Activated CD4-positive, alpha-beta T cell treated with anti-CD3 and anti-CD28 coated beads, Interleukin-2, amount 10 ng/mL, durations not matched to agents 24 days and 14 days (primary cell): ENCODE results near the gene TSBP1. TPM values are rescaled to one million over a fixed set of nuclear protein-coding genes. Genes with fewer than 3 reads are reported as not detected.

ENCODE experiments used
- DNase-seq: peaks from one replicate; pipeline ENCODE4 v3.0.0; 2022
- H3K27ac Mint-ChIP-seq: one replicate; pipeline ENCODE4 v1.8.0; 2022; ENCODE audit warnings: mild to moderate bottlenecking, mixed read lengths
- H3K27me3 Mint-ChIP-seq: one replicate; pipeline ENCODE4 v1.8.0; 2022; ENCODE audit warnings: mixed read lengths
- H3K36me3 Mint-ChIP-seq: one replicate; pipeline ENCODE4 v1.8.0; 2022; ENCODE audit warnings: low read depth, mild to moderate bottlenecking, mixed read lengths
- H3K4me1 Mint-ChIP-seq: one replicate; pipeline ENCODE4 v1.8.0; 2021; ENCODE audit warnings: mixed read lengths
- H3K4me3 Mint-ChIP-seq: one replicate; pipeline ENCODE4 v1.8.0; 2022; ENCODE audit warnings: mild to moderate bottlenecking, moderate library complexity, mixed read lengths
- H3K9me3 Mint-ChIP-seq: one replicate; pipeline ENCODE4 v1.8.0; 2021; ENCODE audit warnings: mixed read lengths
- intact Hi-C: fragments of 100-400 bp; cut with micrococcal nuclease; formaldehyde crosslinking; loops from one replicate; pipeline ENCODE4 v1.15.1; 2023
- total RNA-seq: library from RNA; stranded (reverse); gene quantifications from 2 replicates; pipeline ENCODE4 v1.2.3, GENCODE V29; 2022

TSBP1 gene, protein sequence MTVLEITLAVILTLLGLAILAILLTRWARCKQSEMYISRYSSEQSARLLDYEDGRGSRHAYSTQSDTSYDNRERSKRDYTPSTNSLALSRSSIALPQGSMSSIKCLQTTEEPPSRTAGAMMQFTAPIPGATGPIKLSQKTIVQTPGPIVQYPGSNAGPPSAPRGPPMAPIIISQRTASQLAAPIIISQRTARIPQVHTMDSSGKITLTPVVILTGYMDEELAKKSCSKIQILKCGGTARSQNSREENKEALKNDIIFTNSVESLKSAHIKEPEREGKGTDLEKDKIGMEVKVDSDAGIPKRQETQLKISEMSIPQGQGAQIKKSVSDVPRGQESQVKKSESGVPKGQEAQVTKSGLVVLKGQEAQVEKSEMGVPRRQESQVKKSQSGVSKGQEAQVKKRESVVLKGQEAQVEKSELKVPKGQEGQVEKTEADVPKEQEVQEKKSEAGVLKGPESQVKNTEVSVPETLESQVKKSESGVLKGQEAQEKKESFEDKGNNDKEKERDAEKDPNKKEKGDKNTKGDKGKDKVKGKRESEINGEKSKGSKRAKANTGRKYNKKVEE
- total RNA-seq = not detected in 2 replicates

DNA sequence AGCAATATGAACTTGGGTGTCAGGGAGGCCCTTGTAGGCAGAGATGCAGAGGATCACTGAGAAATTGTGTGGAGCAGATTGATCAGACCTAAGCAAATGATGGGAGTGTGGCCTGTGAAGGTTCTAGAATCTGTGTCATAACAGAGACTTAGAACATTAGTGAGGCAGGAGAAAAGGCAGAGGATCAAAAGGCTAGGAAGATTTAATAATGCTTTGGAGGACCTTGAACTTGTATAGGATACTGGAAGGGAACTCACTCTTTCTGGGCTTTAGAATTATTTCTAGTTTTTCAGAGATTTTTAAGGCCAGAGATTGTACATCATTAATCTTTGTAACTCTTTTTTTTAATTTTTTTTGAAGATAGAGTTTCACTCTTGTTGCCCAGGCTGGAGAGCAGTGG is at the start of gene TSBP1:
TSS of gene TSBP1 (minus strand) at position 101 of the 400 bp plus-strand sequence. CDS start 197 bp downstream, outside the sequence.
- Mint-ChIP-seq H3K27ac (no peak within 1 kb of the TSS), H3K9me3 (no peaks in the 10 kb centered on the region), H3K4me3 (no peak within 1 kb of the TSS), H3K36me3 (no peaks in the 10 kb centered on the region), H3K4me1 (peaks cover 7% of the 10 kb centered on the region), H3K27me3 (peaks cover 37% of the 10 kb centered on the region)
- intact Hi-C loops = no loop called here
- no peak for DNase-seq

DNA sequence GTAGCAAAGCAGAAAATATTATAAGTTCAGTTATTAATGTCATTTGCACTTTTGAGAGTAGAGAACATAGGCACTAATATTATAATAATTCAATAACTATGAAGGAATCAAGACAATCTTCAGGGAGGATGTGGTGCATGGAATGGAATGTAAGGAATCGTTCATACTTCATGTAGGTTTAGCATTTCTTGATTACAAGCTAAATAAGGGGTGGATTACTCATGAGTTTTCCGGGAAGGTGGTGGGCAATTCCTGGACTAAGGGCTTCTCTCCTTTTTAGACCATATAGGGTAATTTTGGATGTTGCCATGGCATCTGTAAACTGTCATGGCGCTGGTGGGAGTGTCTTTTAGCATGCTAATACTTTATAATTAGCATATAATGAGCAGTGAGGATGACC is 44.3 kb upstream of the TSBP1 start:
- Mint-ChIP-seq H3K27me3 (peaks cover 58% of the 10 kb centered on the region), H3K36me3 (no peaks in the 10 kb centered on the region), H3K4me1 (peaks cover 8% of the 10 kb centered on the region), H3K4me3 (no peak overlapping the region), H3K27ac (no peak overlapping the region), H3K9me3 (no peaks in the 10 kb centered on the region)
- no peak for DNase-seq
- intact Hi-C loops = no loop called here

DNA sequence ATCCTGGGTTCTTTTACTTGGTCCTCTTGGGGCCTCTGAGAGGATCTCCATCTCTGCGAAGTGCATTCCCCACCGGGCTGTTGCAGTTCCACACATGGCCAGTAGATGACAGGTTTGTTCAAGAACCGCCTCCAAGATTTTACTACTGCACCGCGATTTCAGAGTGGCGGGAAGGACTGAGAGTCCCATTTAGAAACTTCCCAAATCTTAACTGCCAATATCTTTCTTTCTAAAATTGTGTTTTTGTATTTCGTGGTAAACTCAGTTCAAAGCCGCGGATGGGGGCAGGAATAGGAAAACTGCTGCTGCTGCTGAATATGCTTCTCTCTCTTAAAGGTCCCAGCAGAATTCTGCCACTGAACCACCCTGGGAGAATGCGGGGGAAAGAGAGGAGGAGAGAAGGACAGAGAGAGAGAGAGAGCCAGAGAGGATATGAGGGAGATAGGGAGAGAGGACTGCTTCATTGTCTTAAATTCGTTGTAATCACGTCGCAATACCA is 43.9 kb upstream of the TSBP1 start:
- H3K27ac Mint-ChIP-seq = no peak overlapping the region
- no peaks in the 10 kb centered on the region for H3K9me3 Mint-ChIP-seq
- peak; percentile 93 for DNase-seq
- no peak overlapping the region for H3K4me3 Mint-ChIP-seq
- intact Hi-C loops = loop anchor here (1.0 to 2.0 kb wide), 2 partner anchors 285 to 453 kb away; no protein-coding TSS in a partner anchor
- peaks cover 8% of the 10 kb centered on the region for H3K4me1 Mint-ChIP-seq
- peaks cover 57% of the 10 kb centered on the region for H3K27me3 Mint-ChIP-seq
- no peaks in the 10 kb centered on the region for H3K36me3 Mint-ChIP-seq

DNA sequence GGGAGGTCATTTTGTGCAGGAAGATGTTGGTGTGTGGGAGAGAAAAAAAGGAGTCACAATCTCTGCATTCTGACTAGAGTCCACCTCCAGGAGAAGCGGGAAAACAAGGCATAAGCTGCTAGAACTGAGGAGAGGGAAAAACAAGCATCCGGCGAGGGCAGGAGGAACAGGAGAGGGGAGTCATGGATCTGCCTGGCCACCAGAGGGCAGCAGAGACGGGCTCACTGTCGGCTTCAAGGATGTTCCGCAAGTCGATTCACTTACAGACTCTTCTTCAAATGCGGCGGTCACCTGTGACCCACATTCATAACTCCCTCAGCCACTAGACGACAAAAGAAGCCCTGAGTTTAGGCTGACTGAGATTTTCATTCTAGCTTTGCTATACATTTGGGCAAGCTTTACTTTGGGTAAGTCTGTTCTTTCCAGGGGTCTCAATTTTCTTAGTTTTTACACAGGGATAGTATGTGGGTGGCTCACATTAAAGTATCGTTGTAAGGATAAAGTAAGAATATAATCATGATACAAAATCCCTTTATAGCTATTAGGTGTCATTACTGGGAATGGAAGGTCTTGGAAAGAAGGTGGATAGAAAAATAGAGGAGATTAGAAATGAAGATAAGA is 41.8 kb upstream of the TSBP1 start:
- DNase-seq = peak; percentile 94
- H3K36me3 Mint-ChIP-seq = no peaks in the 10 kb centered on the region
- no peaks in the 10 kb centered on the region for H3K9me3 Mint-ChIP-seq
- intact Hi-C loops = loop anchor here (1.0 to 5.0 kb wide), 4 partner anchors 166 to 455 kb away; no protein-coding TSS in a partner anchor
- no peak overlapping the region for H3K4me3 Mint-ChIP-seq
- H3K4me1 Mint-ChIP-seq = peaks cover 8% of the 10 kb centered on the region
- no peak overlapping the region for H3K27ac Mint-ChIP-seq
- peaks cover 52% of the 10 kb centered on the region for H3K27me3 Mint-ChIP-seq

DNA sequence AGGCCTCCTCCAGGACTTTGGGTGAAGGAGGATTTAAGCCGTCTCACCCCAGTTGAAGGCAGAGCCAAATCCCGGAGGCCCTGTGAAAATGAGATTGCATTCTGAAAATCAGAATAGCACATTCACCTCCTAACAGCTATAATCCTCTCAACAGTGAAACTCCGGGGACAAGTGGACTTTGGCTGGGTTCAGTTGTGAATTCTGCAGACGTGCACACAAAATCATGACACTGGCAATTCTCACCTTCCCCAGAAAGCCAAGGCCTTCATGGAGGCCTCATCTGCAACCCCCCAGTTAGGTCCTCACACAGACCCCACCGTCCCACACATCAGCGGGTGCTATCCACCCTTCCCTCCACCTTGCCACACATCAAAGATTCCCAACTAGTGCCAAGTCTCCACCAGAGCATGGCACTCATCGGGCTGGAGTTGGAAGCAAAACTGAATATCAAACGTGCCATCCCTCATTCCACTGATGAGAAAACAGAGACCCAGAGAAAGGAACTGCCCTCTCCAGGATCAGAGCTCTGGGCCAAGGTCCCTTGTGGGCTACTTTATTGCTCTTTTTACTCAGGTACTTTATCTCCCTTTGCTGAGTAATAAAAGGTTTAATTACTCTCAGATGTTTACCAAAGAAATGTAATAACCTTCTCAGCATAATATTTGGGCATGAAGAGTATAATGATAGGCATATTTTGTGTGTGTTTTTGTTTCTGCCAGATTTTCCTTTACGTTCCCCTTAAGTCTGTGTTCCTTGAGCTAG is 40.0 kb upstream of the TSBP1 start:
- Mint-ChIP-seq H3K27me3 (peaks cover 63% of the 10 kb centered on the region), H3K27ac (no peak overlapping the region), H3K4me3 (no peak overlapping the region), H3K36me3 (no peaks in the 10 kb centered on the region), H3K4me1 (peaks cover 8% of the 10 kb centered on the region), H3K9me3 (no peaks in the 10 kb centered on the region)
- intact Hi-C loops = loop anchor here (2.0 to 5.0 kb wide), 2 partner anchors 164 to 281 kb away; no protein-coding TSS in a partner anchor
- no peak for DNase-seq

DNA sequence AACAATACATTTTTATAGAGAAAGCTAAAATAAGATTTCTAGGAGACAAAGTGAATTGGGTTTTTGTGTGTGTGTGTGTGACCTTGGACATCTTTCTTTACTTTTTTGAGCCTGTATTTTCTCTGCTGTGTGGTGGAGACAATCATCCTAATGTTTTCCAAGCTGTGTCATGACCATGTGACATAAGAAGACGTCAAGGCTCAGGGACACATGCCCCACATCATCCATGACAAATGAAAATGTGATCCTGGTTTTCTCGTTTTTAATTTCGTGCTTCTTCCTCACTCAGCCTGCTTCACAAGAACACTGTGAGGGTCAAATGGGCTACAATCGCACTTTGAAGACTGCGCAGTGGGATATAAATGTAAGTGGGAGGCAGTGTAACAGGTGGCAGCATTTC is 39.2 kb upstream of the TSBP1 start:
- Mint-ChIP-seq H3K9me3 (no peaks in the 10 kb centered on the region), H3K36me3 (no peaks in the 10 kb centered on the region), H3K4me3 (no peak overlapping the region), H3K27ac (no peak overlapping the region), H3K27me3 (peaks cover 62% of the 10 kb centered on the region), H3K4me1 (peaks cover 8% of the 10 kb centered on the region)
- DNase-seq = no peak
- intact Hi-C loops = loop anchor here (5.0 kb wide), 1 partner anchor 164 kb away; no protein-coding TSS in a partner anchor

DNA sequence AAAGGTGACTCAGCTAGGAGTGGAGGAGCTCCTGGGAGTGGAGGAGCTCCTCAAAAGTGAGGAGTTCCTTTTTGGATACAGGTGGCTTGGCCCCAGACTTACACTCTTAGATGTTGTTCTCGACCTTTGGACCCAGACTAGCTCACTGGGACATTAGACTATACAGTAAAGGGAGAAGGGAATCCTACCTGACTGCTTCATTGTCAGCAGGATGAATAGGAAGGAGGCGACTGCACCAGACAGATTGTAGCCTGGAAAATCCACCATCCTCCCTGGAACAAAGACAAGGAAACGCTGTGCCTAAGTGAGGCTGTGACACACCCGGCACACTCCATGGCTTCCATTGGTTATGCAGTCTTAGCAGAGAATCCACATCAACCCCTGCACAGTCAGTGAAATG is 35.2 kb upstream of the TSBP1 start, which contains the start of gene BTNL2:
TSS of gene BTNL2 (minus strand) at position 325 of the 400 bp plus-strand sequence. CDS start at position 267, 58 bp downstream.
- Mint-ChIP-seq H3K9me3 (no peaks in the 10 kb centered on the region), H3K27me3 (peaks cover 57% of the 10 kb centered on the region), H3K36me3 (no peaks in the 10 kb centered on the region), H3K4me3 (no peak within 1 kb of the TSS), H3K27ac (no peak within 1 kb of the TSS), H3K4me1 (no peaks in the 10 kb centered on the region)
- DNase-seq = no peak
- intact Hi-C loops = no loop called here

DNA sequence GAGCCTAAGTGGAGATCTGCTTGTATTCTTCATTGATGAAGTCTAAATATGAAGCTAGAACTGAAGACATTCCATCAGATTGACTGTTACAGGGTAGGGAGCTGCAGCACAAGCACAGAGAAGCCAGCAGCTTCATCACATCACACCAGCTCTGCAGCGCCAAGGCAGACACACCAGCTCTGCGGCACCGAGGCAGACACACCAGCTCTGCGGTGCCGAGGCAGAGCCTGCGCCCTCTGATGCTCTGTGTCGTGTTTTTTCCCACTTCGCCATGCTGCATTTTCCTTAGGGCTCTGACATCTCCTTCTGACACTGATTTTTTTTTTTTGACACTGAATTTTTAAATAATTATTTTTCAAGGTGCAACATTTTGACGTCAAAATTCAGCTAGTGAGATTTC is 34.5 kb upstream of the TSBP1 start:
- no peaks in the 10 kb centered on the region for H3K9me3 Mint-ChIP-seq
- peaks cover 54% of the 10 kb centered on the region for H3K27me3 Mint-ChIP-seq
- no peak overlapping the region for H3K4me3 Mint-ChIP-seq
- no peak overlapping the region for H3K27ac Mint-ChIP-seq
- H3K4me1 Mint-ChIP-seq = no peaks in the 10 kb centered on the region
- no peaks in the 10 kb centered on the region for H3K36me3 Mint-ChIP-seq
- no peak for DNase-seq
- intact Hi-C loops = no loop called here

DNA sequence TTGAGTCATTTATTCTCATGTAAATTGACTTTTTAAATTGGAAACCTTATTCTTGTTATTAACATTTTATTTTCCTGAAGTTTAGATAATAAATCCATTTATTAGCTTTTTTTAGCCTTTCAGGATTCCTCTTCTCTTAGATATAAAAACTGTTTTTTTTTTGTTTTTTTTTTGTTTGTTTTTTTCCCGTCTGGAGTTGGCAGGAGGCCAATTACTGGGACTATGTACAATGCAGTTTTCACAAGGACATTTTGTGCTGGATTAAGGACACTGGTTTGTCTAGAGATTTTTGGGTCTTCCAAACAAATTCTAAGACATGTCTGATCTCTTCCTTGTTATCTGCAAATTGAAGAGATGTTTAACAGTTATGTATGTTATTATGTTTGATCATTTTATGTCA is 34.0 kb upstream of the TSBP1 start:
- no peaks in the 10 kb centered on the region for H3K36me3 Mint-ChIP-seq
- no peaks in the 10 kb centered on the region for H3K9me3 Mint-ChIP-seq
- DNase-seq = no peak
- intact Hi-C loops = no loop called here
- no peaks in the 10 kb centered on the region for H3K4me1 Mint-ChIP-seq
- H3K27ac Mint-ChIP-seq = no peak overlapping the region
- H3K4me3 Mint-ChIP-seq = no peak overlapping the region
- H3K27me3 Mint-ChIP-seq = peaks cover 50% of the 10 kb centered on the region

DNA sequence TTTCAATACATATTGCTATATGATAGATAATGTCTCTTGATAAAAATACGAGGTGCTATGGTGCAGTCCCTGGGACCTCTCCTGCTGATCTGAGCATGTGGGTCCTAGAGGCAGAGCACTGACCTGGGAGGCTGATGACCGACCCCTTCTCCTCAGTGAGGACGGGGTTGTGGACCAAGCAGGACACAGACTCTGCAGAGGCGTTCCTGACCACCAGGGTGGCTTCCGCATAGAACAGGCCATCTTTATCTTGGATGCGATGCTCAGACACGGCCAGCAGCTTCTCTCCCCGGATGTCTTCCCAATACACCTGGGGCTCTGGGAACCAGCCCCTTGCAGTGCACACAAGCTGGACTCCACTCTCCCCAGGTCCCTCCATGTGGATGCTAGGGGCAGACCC is 31.1 kb upstream of the TSBP1 start:
- intact Hi-C loops = no loop called here
- Mint-ChIP-seq H3K9me3 (no peaks in the 10 kb centered on the region), H3K27ac (no peak overlapping the region), H3K4me3 (no peak overlapping the region), H3K36me3 (no peaks in the 10 kb centered on the region), H3K4me1 (no peaks in the 10 kb centered on the region), H3K27me3 (peaks cover 42% of the 10 kb centered on the region)
- peak; percentile 42 for DNase-seq

DNA sequence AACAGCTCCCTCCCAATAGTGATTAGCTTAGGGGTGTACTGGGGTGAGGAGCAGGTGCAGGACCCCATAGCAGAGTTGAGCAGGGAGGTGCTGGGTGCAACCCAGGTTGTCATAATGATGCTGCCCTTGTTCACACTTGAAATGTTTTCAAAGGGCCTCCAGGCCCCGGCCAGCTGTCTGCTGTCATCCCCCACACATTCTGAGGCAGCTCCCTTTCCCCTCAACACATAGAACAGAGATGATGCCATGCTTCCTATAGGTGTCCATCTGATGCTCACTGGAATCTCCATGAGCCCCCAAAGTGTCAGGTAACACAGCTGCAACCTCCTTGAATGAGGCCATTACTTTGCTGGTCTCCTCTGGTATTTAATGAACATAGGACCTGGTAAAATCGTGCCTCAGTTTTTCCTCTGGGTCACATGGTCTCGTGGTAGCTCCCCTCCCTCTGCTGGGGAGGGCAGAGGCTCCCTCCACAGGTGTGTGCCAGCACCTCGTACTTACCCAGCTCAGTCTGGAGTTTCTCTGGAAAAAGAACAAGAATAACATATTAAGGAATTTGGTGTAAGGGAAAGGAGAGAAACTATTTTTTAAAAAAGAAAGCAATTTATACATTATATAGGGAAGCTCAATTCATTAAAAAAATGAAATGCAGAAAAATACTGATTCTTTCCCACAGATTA is 29.7 kb upstream of the TSBP1 start:
- H3K36me3 Mint-ChIP-seq = no peaks in the 10 kb centered on the region
- intact Hi-C loops = no loop called here
- no peaks in the 10 kb centered on the region for H3K9me3 Mint-ChIP-seq
- peaks cover 29% of the 10 kb centered on the region for H3K27me3 Mint-ChIP-seq
- H3K4me1 Mint-ChIP-seq = peaks cover 4% of the 10 kb centered on the region
- H3K27ac Mint-ChIP-seq = no peak overlapping the region
- peak; percentile 43 for DNase-seq
- H3K4me3 Mint-ChIP-seq = no peak overlapping the region

DNA sequence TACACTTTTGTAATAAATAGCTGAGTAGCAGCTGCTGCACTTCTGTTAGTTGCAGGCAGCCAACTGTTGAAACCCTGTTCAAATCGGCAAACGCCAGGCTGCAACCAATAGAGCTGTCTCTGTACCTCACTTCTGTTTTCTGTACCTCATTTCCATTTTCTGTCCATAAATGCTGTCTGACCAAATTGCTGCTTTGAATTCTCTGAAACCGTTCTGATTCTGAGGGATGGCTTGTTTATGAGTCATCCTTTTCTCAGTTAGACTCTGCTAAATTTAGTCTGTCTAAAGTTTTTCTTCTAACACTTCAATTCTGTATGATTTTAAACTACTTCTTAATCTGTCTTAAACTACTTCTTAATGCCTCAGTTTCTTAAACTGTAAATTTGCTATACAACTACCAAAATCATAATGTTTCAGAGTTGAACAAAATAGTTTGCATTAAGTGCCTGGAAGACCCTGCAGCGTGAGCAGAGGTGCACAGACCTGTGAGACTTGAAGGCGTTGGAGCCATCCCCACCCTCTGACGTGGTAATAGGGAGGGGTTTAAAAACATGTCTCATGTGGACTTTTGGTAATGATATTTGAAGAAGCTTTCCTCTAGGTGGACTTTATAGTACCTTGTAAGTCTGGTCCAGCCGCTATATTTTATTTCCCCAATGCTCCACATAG is 25.7 kb upstream of the TSBP1 start:
- no peak overlapping the region for H3K4me3 Mint-ChIP-seq
- H3K4me1 Mint-ChIP-seq = peaks cover 4% of the 10 kb centered on the region
- H3K27me3 Mint-ChIP-seq = peaks cover 23% of the 10 kb centered on the region
- H3K27ac Mint-ChIP-seq = no peak overlapping the region
- no peaks in the 10 kb centered on the region for H3K36me3 Mint-ChIP-seq
- DNase-seq = peak; percentile 53
- no peaks in the 10 kb centered on the region for H3K9me3 Mint-ChIP-seq
- intact Hi-C loops = no loop called here
